Sigmoid colon (tissue), 4 donors: Measurements from ENCODE around the gene C1orf105.

ENCODE experiments used
- CTCF ChIP-seq, 4 experiments: fragments of 450-650 bp in 3 of 4; fragments of 200-600 bp in 1 of 4; IDR thresholded peaks; one replicate each; pipeline ENCODE4 v1.5.1; 2016 to 2019; ENCODE audit warnings: antibody characterized with exemption in 4 of 4, mild to moderate bottlenecking in 3 of 4, moderate library complexity in 2 of 4
- POLR2A ChIP-seq, 2 donors: fragments of 450-650 bp; IDR thresholded peaks; one replicate each; pipeline ENCODE4 v1.6.1; 2016; ENCODE audit warnings: antibody characterized with exemption in 2 of 2, mild to moderate bottlenecking in 2 of 2, moderate library complexity in 2 of 2
- POLR2AphosphoS5 ChIP-seq, 4 donors: sonication (generic); formaldehyde crosslinking; IDR thresholded peaks; one replicate each; pipeline ENCODE4 v1.6.1; 2017; ENCODE audit warnings: antibody characterized with exemption in 4 of 4

DNA sequence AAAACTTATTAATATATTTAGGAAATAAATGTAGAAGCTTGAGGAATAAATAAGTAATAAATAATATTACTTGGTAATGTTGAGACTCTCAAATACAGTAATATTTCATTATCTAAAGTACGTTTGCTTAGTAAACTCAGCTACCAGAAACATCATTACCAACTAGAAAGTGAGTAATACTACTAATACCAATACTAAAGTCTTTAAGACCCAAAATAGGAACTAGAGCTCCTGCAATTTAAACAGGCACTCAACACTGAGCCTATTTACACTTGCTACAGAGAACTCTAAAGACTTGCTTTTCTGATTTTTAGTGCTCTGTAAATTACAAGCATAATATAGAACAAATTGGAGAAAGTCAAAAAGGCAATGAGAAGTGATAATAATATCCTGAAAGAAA, 13.5 kb upstream of the C1orf105 start:
- TF ChIP-seq POLR2A (IDR thresholded peaks at IDR 0.05) (no peak), CTCF (IDR thresholded peaks at IDR 0.05) (no peak), POLR2AphosphoS5 (IDR thresholded peaks at IDR 0.05) (no peak)
